ENCODE results near the gene CCDC47.
"Not testable (repeated sequence)": the region's sequence is repeated elsewhere in the genome, so short reads cannot be mapped to it uniquely, and the experiment has no call there.

The CCDC47 gene

DNA sequence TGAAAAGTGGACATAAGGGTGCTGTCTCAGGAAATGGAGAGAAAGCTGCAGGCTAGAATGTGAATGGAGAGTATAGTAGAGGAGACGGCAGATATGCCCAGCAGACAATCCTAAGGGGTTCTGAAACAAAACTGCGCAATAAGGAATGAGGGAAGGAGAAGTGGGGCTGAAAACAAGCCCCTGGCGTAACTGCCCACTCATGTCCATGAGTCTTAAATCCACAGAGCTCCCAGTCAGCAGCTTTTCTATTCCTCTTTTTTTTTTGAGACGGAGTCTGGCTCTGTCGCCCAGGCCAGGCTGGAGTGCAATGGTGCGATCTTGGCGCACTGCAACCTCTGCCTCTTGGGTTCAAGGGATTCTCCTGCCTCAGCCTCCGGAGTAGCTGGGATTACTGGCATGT is 37.7 kb downstream of the CCDC47 start:
- no peak for DNase-seq (ENCODE audit: low read depth)

DNA sequence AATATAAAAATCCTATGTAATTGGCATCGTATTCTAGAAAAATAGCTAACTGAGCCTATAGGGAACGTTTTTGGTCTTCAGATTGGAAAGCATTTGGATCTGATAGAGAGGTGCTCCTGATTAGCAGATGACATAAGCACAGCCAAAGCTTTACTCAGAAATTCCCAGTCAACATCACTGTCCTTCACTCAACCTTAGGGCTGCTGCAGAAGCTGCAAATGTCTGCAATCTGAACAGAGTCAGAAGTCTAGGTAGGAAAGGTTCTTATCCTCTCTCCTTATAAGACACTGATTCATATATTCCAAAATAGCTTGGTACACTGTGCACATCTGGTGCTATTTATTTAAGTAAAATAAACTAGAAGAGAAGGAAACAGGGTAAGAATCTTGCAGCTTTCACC is 51.0 kb downstream of the CCDC47 start:
- DNase-seq (ENCODE audit: low read depth): no peak

DNA sequence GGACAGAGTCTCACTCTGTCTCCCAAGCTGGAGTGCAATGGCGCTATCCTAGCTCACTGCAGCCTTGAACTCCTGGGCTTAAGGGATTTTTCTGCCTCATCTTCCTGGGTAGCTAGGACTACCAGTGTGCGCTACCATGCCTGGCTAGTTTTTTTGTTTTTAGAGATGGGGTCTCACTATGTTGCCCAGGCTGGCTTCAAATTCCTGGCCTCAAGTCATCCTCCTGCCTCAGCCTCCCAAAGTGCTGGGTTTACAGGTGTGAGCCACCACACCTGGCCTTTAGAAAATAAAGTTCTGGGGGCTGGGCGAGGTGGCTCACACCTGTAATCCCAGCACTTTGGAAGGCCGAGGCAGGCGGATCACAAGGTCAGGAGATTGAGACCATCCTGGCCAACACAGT is 53.2 kb downstream of the CCDC47 start:
- DNase-seq (ENCODE audit: low read depth): not testable (repeated sequence)

DNA sequence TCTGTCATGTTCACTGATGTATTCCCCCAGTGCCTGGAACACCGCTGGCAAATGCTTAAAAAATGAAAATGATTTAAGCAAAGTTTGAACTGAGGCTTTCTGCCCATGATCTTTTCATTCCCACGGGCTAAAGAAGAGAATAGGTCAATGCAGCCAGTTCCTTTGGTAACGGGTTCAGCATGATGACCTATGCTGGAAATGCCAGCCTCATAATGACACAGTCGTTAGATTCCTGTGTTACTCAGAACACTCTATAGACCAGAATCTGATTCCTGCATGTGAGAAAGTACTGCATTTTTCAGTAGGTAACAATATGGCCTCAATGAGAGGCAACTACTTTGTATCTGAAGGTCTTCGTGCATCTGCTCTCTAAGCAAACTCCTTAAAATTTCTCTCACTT is 54.4 kb downstream of the CCDC47 start:
- DNase-seq (ENCODE audit: low read depth): no peak

DNA sequence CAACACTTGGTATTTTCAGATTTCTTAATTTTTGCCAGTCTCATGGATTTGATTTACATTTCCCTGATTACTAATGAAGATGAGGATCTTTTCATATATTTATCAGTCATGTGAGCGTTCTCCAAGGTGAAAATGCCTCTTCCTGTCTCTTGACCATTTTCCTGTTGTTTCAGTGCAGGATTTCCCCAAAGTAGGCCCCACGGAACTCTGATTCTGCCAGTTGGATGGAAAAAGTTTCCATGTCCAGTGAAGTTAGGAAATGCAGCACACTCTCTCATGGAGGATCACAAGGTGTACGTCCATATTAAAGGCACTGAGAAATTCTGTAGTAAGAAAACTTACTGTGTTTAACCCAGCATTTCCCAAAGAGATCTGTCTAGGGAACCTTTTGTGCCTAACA is 57.0 kb downstream of the CCDC47 start:
- no peak for DNase-seq (ENCODE audit: low read depth)

DNA sequence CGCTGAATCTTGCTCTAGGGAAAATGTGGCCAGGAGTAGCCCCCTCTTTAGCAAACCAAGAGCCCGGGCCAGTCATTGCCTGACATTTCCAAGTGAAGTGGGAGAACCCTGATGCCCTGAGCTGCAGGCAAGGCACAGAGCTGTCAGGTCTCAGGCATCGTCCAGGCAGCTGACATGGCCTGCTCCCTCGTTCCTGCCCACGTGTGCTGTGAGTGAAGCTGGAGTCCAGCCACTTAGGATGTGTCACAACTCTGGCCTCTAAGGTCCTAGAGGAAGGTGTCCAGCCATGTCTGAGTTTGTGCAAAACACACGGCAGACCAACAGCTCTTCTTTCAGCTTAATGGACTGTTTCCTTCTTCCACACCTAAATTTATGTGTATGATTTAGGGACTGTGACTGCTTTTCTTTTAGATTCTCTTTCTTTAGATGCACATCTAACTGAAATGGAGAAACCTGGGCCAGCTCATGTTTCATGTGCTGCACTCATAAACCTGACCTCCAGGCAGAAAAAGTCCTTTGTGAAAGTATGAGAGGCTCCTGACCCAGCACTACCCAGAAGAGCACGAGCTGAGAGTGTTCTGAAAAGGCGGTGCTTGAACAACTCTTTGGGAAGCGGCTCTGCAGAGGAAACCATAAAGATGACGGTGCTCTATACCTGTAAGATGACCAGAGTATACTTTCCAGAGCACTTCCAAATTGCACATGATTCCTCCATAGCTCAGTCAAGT is 58.7 kb downstream of the CCDC47 start:
- DNase-seq (ENCODE audit: low read depth): no peak

DNA sequence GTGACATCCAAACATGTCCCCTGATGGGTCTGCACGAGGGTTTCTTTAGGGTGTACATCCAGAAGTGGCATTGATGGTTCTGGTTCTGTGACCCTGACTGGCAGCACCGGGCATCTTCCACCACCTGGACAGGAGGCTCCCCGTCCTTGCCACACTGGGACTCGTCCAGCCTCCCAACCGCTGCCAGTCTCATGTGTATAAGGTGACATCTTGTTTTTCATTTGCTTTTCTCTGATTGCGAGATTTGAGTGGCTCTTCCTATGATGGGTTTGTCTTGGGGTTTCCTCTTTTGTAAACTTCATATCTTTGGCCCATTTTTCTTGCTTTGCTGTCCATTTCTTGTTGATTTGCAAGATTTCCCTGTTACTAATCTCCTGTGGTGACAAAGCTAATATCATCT is 64.3 kb downstream of the CCDC47 start:
- no peak for DNase-seq (ENCODE audit: low read depth)

DNA sequence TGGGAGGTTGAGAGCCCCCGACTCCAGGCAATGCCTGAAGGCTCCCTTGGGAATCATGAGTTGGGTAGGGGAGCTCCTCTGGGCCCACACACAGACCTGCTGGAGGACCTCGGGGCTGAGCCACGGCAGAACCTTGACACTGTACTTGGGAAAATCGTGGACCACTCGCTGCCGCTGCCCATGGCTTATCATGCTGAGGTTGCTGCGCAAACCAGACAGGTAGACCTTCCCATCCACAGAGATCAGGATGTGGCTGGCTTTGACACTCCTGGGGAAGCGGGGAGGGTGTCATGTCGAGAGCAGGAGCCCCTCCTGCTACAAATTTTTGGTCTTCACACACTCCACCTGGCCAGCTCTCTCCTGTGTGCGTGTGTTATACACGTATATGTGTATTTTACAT is 66.2 kb downstream of the CCDC47 start:
- no peak for DNase-seq (ENCODE audit: low read depth)

DNA sequence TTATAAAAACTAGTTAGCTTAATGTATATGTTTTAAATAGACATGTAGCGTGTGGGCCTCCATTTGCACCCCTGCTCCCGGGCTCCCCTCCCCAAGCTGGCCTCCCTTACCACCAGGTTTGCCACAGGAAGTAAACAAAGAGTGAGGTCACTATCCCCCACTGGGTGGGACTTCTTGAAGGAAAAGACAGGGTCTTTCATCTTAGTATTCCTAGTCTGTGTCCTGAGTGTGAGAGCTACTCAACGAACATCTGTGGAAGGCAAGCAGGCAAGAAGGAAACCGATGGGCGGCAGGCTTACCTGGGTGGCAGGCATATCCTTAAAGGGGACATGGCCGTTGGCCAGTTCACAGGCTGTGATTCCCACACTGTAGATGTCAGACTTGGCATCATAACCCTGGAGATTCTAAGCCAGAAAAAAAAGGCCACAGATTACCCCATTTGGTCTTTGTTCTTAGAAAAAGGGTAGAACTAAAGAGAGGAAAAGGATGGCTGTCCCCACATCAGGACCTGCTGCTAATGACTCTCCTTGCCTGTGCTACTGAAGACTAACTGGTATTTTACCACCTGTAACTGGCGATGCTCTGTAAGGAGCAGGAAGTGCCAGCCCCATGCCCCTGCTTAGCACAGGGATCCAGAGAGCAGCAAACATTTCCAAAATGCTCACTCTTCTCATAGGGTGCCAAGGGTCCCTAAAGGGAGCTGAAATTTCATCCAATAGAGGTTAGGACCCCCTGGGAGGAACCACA is 66.9 kb downstream of the CCDC47 start:
- no peak for DNase-seq (ENCODE audit: low read depth)

DNA sequence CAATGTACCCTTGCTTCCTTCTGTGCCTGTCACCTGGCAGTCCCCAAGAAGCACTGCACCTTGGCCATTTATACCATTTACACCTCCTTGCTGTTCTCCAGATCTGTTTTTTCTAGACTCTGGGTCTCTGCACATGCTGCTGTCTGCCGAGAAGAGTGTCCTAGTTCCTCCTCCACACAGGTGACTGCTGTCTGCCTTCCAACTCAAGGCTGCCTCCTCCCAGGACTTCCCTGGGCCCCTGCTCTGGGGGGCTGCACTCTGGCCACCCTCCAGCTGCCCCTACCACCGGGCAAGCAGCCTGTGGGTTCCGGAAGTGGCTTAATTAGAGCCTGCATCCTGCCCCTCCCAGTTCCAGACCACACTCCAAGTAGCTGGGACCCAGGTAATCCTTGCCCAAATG is 67.7 kb downstream of the CCDC47 start:
- DNase-seq (ENCODE audit: low read depth): no peak

DNA sequence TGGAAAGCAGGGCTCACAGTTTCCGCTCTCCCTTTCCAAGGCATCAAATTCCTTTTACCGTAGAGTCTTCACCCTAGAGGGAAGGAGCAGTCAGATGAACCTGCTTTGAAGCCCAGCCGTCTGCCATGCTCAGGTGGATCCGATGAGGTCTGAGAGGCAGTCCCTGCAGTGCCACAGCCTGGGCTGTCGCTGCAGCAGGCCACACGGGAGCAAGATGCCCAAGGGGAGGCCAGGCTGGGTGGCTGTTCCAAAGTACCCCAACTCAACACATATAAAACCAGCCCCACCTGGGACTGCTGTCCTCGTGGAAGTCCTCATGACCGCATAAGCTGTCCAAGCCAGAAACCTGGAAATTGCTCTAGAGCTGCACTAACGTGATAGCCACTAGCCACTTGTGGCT is 68.6 kb downstream of the CCDC47 start:
- no peak for DNase-seq (ENCODE audit: low read depth)

DNA sequence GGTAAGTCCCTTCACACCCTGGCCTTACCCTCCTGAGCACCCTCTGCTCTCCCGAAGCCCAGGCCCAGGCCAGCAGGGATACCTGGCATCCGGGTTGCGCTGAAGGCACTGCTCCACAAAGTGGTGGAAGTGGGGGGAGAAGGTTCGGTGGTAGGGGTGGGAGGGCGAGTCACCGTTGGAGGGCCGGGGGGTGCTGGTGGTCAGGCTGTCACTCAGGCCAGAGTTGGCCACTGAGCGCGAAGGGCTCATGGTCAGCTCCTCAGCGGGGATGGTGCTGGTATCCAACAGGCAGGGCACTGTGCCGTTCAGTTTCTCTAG is 69.2 kb downstream of the CCDC47 start:
- no peak for DNase-seq (ENCODE audit: low read depth)

DNA sequence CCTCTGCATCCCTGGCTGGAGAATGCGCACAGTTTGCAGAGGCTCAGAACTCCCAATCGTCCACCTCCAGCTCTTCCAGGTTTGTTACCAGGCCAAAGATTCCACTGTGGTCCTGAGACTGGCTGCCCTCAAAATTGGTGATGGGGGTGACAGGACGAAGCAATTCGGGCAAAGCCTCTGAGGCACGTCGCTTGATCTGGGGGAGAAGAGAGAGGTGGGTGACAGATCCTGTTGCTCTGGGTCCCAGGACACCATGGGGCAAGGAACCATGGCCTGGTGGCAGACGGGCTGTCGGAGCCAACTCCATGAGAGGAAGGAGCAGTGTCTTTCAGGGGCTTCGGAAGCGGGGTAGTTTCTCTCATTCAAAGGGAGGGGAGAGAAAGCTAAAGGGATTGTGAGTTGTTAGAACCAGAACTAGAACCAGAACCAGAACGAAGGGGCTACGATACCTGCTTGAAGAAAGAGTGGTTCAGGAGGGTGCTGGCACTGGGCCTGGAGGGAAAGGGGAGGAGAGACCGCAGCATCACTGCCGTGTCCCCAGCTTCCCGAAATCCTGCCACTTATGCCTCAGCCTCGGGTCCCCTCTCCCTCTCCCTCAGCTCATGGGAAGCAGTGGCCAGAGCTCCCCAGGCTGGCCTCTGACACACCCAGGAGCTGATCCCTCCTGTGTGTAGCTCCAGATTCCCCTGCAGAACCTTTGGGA is 69.7 kb downstream of the CCDC47 start:
- no peak for DNase-seq (ENCODE audit: low read depth)

DNA sequence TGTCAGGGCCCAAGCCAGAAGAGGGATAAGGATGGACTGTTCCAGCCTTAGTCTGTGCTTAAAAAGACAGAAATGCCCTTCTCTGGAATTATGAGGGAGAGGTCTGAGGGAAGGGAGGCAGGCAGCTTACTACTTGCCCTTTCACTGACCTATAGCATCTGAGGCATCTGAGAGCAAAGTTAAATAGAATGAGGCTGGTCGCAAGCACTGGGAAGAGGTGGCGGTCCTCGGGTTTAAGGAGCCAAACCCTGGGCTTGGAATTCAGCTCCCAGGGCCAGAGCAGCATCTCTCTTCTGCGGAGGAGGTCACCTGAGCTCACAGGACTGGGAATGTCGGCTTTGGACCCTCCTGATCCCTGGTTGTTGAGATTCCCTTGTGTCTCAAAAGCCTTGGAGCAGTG is 70.4 kb downstream of the CCDC47 start:
- no peak for DNase-seq (ENCODE audit: low read depth)

DNA sequence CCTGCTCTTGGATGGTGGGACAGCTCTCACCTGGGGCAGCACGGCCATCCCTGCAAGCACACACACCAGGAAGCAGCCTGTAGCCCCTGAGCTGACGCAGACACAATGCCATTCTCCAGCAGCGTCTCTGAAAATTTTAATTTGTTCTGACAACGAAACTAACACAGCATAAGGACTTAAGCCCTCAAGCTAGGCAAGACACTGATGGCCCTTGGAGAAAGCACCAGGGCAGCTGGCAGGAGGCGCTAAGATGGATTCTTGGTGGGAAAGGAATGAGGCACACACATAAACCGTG is 70.7 kb downstream of the CCDC47 start:
- DNase-seq (ENCODE audit: low read depth): no peak

DNA sequence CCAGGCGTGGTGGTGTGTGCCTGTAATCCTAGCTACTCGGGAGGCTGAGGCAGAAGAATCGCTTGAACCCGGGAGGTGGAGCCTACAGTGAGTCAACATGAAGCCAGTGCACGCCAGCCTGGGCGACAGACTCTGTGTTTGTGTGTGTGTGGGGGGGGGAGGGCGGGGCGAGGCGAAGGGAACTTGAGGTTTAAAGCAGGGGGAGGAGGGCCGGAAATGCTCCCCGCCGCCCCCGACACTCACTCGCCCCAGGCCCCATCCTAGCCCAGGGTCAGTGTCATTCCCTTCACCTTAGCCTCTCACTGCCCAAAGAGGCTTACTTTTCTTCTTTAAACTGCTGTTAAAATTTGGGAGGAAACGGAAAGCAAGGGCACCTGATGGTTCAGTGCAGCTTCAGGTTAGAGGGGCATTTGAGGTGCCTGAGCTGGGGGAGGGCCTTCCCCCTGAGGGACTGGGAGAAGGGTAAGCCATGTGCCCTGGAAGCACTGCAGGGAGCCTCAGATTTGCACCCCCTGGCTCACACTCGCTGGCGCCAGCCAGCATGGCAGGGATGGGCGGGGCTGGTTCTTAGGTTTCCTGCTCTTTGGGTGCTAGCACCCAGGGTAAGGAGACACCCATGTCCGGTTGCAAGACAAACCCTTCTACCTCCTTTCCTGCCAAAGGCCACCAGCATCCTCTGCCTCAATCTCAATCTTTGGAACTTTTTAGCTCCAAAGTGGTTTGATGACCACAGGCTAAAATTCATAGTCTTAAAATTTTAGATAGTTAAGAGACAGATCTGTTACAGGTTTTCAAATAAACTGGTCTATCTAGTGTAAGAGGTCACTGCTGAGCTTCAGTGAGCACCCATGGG is 71.3 kb downstream of the CCDC47 start:
- DNase-seq (ENCODE audit: low read depth): no peak

DNA sequence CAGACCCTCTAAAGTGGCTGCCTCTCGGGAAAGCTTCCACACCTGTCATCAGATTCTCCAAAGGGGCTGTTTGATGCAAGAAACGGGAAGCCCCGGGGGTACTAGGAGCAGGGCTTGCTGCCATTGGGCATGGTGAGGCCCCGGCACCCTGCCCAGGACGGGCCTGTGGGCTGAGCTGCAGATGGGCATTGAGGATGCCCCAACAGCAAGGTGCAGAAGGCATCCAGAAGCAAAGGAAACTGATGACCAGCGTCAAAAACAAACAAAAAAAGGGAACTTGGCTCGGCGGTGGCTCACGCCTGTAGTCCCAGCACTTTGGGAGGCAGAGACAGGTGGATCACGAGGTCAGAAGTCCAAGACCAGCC is 72.0 kb downstream of the CCDC47 start:
- DNase-seq (ENCODE audit: low read depth): no peak

DNA sequence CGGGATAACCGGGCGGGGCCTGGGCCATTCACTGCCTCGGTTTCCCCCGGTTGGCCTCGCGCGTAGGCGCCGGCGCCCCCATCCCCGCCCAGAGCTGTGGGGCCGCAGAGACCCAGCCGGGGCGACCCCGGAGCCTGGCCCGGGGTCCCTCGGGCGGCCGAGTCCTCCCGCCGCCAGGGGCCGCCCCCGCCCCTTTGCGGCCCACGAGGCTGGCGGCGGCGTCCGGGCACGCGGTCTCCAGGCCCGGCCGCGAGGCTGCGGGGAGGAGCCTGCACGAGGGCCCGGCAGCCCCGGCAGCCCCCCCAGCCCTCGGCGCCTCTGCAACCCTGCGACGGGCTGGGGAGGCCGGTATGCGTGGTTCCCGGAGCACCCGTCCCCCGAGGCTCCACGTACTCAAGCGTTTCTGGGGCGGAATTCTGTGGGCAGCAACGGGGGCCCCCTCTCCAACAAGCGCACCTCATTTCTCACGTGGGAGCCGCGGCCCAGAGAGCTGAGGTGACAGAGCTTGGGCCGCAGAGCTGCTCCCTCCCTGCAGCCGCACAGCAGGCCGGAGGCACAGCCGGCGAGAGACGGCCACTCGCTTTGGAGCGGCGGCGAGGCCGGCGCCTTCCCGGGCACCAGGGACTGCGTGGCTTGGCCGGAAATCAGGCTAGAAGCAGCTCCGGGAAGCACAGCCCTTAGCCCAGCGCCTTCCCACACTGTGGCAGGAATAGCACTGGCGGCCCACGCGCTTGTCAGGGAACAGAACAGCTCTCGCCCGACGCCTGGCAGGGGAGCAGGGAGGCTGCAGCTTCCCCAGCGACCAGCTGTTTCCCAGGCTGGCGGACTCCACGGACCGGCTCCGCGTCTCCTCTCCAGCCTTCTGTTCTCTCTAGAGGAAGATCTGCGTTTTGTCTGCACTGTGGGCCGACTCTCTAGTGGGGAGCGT is 72.6 kb downstream of the CCDC47 start:
- no peak for DNase-seq (ENCODE audit: low read depth)

DNA sequence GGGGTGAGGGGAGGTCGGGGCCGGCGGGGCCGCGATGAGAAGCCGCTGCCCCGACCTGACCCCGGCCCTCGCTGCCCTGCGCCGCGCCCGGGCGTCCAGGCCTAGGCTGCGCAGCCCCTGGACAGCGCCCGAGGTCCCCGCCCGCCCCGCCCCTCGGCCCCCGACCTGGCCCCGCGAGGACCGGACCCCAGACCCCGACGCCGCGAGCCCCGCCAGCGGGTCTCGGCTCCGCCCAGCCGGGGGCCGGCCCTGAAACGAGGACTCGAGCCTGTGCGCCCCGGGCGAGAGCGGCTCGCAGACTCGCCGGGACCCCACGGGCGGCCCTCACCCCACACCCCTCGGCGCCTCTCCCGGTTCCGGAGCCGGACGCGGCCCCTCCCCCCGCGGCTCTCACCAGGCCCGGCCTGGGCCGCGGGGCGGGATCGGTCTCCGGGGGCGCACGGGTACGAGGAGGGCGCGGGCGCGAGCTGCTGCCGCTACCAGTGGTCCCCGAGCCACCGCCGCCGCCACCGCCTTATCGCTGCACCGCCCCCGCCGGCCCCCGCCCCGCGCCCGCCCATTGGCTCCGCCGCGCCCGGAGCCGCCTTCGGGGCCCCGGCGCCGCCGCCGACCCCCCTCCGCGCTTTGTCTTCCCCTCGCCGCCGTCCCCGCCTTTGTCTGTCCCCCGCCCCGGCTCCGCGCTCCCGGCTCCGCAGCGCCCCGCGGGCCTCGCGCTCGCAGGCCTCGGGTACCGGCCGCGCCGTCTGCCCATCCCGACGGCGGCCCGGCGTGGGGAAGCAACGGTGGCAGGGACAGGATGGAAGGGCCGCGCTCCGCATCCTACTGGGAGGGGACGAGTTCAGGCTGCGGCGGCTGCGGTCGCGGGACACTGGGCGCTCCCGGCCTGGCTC is 73.5 kb downstream of the CCDC47 start, which contains the start of gene LIMD2:
Gene LIMD2, minus strand, starts transcription at position 488 of the 890 bp plus-strand sequence. CDS start 827 bp downstream, outside the sequence.
- no peak for DNase-seq (ENCODE audit: low read depth)

DNA sequence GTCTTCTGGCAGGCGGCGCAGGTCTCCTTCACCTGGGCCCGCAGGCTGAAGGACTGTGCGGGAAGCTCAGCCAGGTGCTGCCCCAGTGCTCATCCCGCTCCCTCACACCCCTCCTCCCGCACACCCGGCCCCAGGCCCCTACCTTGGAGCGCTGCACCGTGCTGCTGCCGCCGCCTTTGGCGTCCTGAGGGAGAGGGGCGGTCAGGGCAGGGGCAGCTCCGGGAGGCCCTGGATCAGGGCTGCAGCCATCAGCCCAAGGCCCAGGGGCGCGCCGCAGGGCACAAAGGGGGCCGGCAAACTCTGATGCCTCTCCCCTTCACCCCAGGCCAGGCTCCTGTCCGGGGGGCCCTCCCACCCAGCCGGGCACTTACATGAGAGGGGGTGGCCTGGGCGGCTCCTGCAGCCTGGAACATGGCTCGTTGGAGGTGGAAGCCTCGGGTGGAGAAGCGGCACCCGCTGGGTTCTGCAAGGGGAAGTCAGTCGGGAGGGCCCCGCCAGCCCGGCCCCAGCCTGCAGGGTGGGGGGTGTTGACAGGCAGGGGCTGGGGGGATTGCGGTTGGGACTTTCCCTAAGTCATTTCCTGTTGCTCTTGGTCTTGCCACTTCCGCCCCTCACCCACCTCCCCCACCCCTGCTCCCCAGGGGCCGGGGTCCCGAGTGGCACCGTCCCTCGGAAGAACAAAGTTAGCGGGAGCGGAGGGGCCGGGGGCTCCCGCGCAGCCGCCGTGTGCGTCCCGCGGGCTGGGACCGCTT is 74.3 kb downstream of the CCDC47 start:
- DNase-seq (ENCODE audit: low read depth): peak; percentile 60

All from stimulated activated CD8-positive, alpha-beta memory T cell treated with anti-CD3 and anti-CD28 coated beads, Interleukin-7, amount 100 ng/mL, for 24 hours (primary cell).